HepG2 (cell line): Measurements from ENCODE around the gene IFI35. TPM values are rescaled to one million over a fixed set of nuclear protein-coding genes. Genes with fewer than 3 reads are reported as not detected.
A peak's percentile ranks its signal among the peaks of the same experiment; 100 is the strongest.

Experiments
- ATAC-seq: fragments of 200-7000 bp; cut with Tn5 transposase; 3 replicates; pipeline ENCODE4 v1.9.1; 2020; ENCODE audit warnings: mild to moderate bottlenecking, moderate library complexity
- BruUV-seq: library from RNA; stranded (reverse); fragments of 400-500 nt; replicated peaks from 2 replicates; lab custom pipeline; 2021; lab: Mats Ljungman, UMichigan
- CTCF ChIA-PET: fragments of 300-600 bp; formaldehyde crosslinking; extraction: SDS; loops from one replicate; lab custom pipeline; 2021; ENCODE audit warnings: low total read pairs, inconsistent platforms, low intra/inter-chr PET ratio; lab: Yijun Ruan, JAX
- POLR2A ChIA-PET: fragments of 350-600 bp; sonication (Branson Sonifier 250); formaldehyde crosslinking; loops from one replicate; lab custom pipeline; 2020; ENCODE audit warnings: antibody characterized with exemption, inconsistent platforms; lab: Yijun Ruan, JAX
- DNase-seq: peaks from one replicate; pipeline ENCODE4 v3.0.0-alpha.2; 2015; ENCODE audit warnings: low spot score
- FAIRE-seq: peaks from 3 replicates; lab custom pipeline; 2011; peaks lifted over from hg19 to GRCh38; lab: Jason Lieb, UNC
- H2AFZ ChIP-seq: one replicate; pipeline ENCODE4 v1.6.1; 2011; ENCODE audit warnings: low read length, inconsistent platforms
- H3K27ac ChIP-seq: fragments of 300-600 bp; 3 replicates; pipeline ENCODE4 v1.8.0; 2011; ENCODE audit warnings: mixed run types, mild to moderate bottlenecking, mixed read lengths, low read length, inconsistent platforms; ENCODE audit not compliant: insufficient read depth; ENCODE audit errors: extremely low read length
- H3K27me3 ChIP-seq, 2 experiments: fragments of 200-600 bp in 1 of 2; 2 replicates in 1 of 2; 3 replicates in 1 of 2; pipeline versions ENCODE4 v1.6.0 to v1.8.0; 2011; ENCODE audit warnings: low read length in 2 of 2, mild to moderate bottlenecking in 2 of 2, moderate library complexity in 2 of 2, inconsistent platforms in 1 of 2; ENCODE audit not compliant: insufficient read depth in 2 of 2, control insufficient read depth in 1 of 2
- H3K36me3 ChIP-seq, 2 experiments: fragments of 200-600 bp in 1 of 2; replicated peaks in 1 of 2; 2 replicates in 1 of 2; 3 replicates in 1 of 2; pipeline versions ENCODE4 v1.5.1 to v1.8.0; 2011; ENCODE audit warnings: low read length in 2 of 2, inconsistent platforms in 1 of 2; ENCODE audit not compliant: insufficient read depth in 2 of 2, control insufficient read depth in 1 of 2
- H3K4me1 ChIP-seq: 2 replicates; pipeline ENCODE4 v1.5.1; 2012; ENCODE audit warnings: low read length, inconsistent platforms; ENCODE audit not compliant: insufficient read depth
- H3K4me2 ChIP-seq: 2 replicates; pipeline ENCODE4 v1.6.0; 2011; ENCODE audit warnings: low read depth, low read length, inconsistent platforms
- H3K4me3 ChIP-seq, 3 experiments: fragments of 200-600 bp in 1 of 3; sonication (generic), shearing (Covaris generic) in 1 of 3; replicated peaks in 1 of 3; 2 replicates each; pipeline ENCODE4 v1.5.1; 2011 to 2016; ENCODE audit warnings: low read length in 3 of 3, inconsistent platforms in 2 of 3, low read depth in 2 of 3, mild to moderate bottlenecking in 2 of 3, control low read depth in 1 of 3, mixed read lengths in 1 of 3; ENCODE audit not compliant: insufficient read depth in 1 of 3
- H3K79me2 ChIP-seq: one replicate; pipeline ENCODE4 v1.6.1; 2011; ENCODE audit warnings: low read length, inconsistent platforms; ENCODE audit not compliant: insufficient read depth
- H3K9ac ChIP-seq: 2 replicates; pipeline ENCODE4 v1.6.0; 2011; ENCODE audit warnings: mild to moderate bottlenecking, low read depth, low read length, inconsistent platforms; ENCODE audit not compliant: insufficient read depth
- H3K9me3 ChIP-seq: 2 replicates; pipeline ENCODE4 v1.5.1; 2012; ENCODE audit warnings: mild to moderate bottlenecking, low read length
- H4K20me1 ChIP-seq: 2 replicates; pipeline ENCODE4 v1.6.0; 2011; ENCODE audit warnings: inconsistent platforms, mild to moderate bottlenecking, low read length, moderate library complexity; ENCODE audit not compliant: insufficient read depth
- CBFB ChIP-seq: sonication (generic); formaldehyde crosslinking; IDR thresholded peaks from 2 replicates; pipeline ENCODE4 v1.4.0; 2020; ENCODE audit warnings: missing genetic modification reagents
- DZIP1 ChIP-seq: sonication (generic); formaldehyde crosslinking; IDR thresholded peaks from 2 replicates; pipeline ENCODE4 v1.5.0; 2020; ENCODE audit warnings: mild to moderate bottlenecking, missing genetic modification reagents
- HDAC2 ChIP-seq: sonication (generic); formaldehyde crosslinking; IDR thresholded peaks from 2 replicates; pipeline ENCODE4 v1.4.0; 2020; ENCODE audit warnings: missing genetic modification reagents
- HMGXB3 ChIP-seq: sonication (generic); formaldehyde crosslinking; IDR thresholded peaks from 2 replicates; pipeline ENCODE4 v1.4.0; 2020; ENCODE audit warnings: missing genetic modification reagents, borderline replicate concordance
- KLF12 ChIP-seq: sonication (generic); formaldehyde crosslinking; IDR thresholded peaks from 2 replicates; pipeline ENCODE4 v1.4.0; 2020; ENCODE audit warnings: missing genetic modification reagents, borderline replicate concordance
- NR3C1 ChIP-seq: sonication (generic); formaldehyde crosslinking; IDR thresholded peaks from 2 replicates; pipeline ENCODE4 v1.4.0; 2020; ENCODE audit warnings: missing genetic modification reagents
- ZNF430 ChIP-seq: sonication (generic); formaldehyde crosslinking; IDR thresholded peaks from 2 replicates; pipeline ENCODE4 v1.9.0; 2021; ENCODE audit warnings: mild to moderate bottlenecking, missing genetic modification reagents
- ZNF652 ChIP-seq: IDR thresholded peaks from 2 replicates; pipeline ENCODE4 v1.6.1; 2016; ENCODE audit warnings: low read depth, borderline replicate concordance
- ZNF841 ChIP-seq: sonication (generic); formaldehyde crosslinking; IDR thresholded peaks from 2 replicates; pipeline ENCODE4 v1.8.1; 2023; ENCODE audit warnings: missing genetic modification reagents, borderline replicate concordance
- WGBS: methylation state at CpG from one replicate; pipeline ENCODE4 v1.1.6; 2017; ENCODE audit warnings: low lambda C conversion rate; 5-methylcytosine and 5-hydroxymethylcytosine counted together
- in situ Hi-C: cut with HindIII; loops from 2 replicates; pipeline ENCODE4 v1.10.0; 2017; ENCODE audit warnings: low pct_unique_long_range_greater_than_20kb; ENCODE audit not compliant: extremely low pct_ligation_motif_present
- intact Hi-C: fragments of 100-400 bp; cut with micrococcal nuclease; formaldehyde crosslinking; loops from one replicate; pipeline ENCODE4 v1.10.0; 2022; ENCODE audit not compliant: unreplicated experiment
- polyA plus RNA-seq, 8 experiments: library from polyadenylated mRNA; depleted of rRNA in 3 of 8; stranded (reverse) in 7 of 8; unstranded in 1 of 8; fragments of >200 nt; fragmentation: Illumina TruSeq in 4 of 8; extraction: Trizol in 4 of 8; gene quantifications; 2 replicates each; pipeline versions ENCODE4 v1.2.1 to v1.2.3, GENCODE V29; 2011 to 2016; ENCODE audit warnings: low read depth in 4 of 8, missing spikeins in 1 of 8, mixed read lengths in 1 of 8; ENCODE audit not compliant: insufficient read depth in 1 of 8
- total RNA-seq, 5 experiments: library from RNA; depleted of rRNA; stranded (reverse); fragments of >200 nt; fragmentation: Illumina TruSeq; extraction: Trizol; gene quantifications; 2 replicates each; pipeline ENCODE4 v1.2.3, GENCODE V29; 2016; ENCODE audit warnings: low read depth in 1 of 5
- TF ChIP-seq, protein P1 (sequence below): sonication (generic); formaldehyde crosslinking; IDR thresholded peaks from 2 replicates; pipeline ENCODE4 v1.4.0; 2020; ENCODE audit warnings: missing genetic modification reagents
- TF ChIP-seq, protein P2 (sequence below): sonication (generic); formaldehyde crosslinking; IDR thresholded peaks from 2 replicates; pipeline ENCODE4 v1.5.1; 2020; ENCODE audit warnings: missing genetic modification reagents, mild to moderate bottlenecking, borderline replicate concordance

IFI35 gene
- total and polyA plus RNA-seq, 2 of the 13 experiments (the other 11 are each of a cell fraction or from before 2014, with no cell fraction given): 28.9 to 38.1 TPM

DNA sequence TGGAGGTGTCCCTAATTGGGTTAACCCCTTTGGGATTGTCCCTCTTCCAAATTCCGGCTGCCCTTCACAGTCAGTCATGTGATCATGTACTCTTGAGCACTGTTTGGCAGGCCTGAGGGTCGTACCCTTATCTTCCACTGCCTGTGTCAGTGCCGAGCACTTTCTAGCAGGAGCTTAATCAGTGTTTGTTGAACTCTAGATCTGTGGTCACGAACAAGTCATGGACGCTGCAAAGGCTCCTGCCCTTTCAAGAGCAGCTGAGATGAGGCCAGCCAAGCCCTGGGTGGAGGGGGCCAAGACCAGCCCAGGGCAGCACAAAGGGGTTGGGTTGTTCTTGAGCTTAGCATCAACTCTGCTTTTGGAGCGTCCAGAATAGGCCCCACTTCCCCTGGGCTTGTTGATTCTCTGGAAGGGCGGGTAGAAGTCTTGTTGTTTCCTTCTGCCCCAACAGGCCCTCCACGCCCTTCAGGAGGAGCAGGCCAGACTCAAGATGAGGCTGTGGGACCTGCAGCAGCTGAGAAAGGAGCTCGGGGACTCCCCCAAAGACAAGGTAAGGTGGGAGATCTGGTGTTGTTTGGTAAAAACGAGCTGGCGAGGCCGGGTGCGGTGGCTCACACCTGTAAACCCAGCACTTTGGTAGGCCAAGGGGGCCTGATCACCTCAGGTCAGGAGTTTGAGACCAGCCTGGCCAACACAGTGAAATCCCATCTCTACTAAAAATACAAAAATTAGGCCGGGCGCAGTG, 5.3 kb downstream of the IFI35 start:
- peak overlapping the region; percentile 41 for H3K4me2 ChIP-seq
- CTCF ChIA-PET: no interaction called here
- no peak for TF ChIP-seq ZNF841 (CRISPR knock-in tag)
- TF ChIP-seq, protein P1, sequence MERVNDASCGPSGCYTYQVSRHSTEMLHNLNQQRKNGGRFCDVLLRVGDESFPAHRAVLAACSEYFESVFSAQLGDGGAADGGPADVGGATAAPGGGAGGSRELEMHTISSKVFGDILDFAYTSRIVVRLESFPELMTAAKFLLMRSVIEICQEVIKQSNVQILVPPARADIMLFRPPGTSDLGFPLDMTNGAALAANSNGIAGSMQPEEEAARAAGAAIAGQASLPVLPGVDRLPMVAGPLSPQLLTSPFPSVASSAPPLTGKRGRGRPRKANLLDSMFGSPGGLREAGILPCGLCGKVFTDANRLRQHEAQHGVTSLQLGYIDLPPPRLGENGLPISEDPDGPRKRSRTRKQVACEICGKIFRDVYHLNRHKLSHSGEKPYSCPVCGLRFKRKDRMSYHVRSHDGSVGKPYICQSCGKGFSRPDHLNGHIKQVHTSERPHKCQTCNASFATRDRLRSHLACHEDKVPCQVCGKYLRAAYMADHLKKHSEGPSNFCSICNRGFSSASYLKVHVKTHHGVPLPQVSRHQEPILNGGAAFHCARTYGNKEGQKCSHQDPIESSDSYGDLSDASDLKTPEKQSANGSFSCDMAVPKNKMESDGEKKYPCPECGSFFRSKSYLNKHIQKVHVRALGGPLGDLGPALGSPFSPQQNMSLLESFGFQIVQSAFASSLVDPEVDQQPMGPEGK (CRISPR knock-in tag): peak; percentile 52
- TF ChIP-seq DZIP1 (CRISPR knock-in tag): no peak
- TF ChIP-seq CBFB: 0 out of 2 replicates have a peak, but pooled peaks have one; percentile 34
- TF ChIP-seq, protein P2, sequence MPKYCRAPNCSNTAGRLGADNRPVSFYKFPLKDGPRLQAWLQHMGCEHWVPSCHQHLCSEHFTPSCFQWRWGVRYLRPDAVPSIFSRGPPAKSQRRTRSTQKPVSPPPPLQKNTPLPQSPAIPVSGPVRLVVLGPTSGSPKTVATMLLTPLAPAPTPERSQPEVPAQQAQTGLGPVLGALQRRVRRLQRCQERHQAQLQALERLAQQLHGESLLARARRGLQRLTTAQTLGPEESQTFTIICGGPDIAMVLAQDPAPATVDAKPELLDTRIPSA (CRISPR knock-in tag): no peak
- no peak for TF ChIP-seq ZNF430 (CRISPR knock-in tag)
- 0 out of 2 replicates have a peak, but pooled peaks have one; percentile 5 for TF ChIP-seq KLF12 (CRISPR knock-in tag)
- 0 out of 2 replicates have a peak, but pooled peaks have one; percentile 11 for TF ChIP-seq HDAC2
- no peak for TF ChIP-seq NR3C1 (CRISPR knock-in tag)
- no peak for TF ChIP-seq HMGXB3 (CRISPR knock-in tag)
- 0 out of 2 replicates have a peak, but pooled peaks have one; percentile 36 for TF ChIP-seq ZNF652

More for the DNA sequence above, 5.3 kb downstream of the IFI35 start:
- Histone ChIP-seq H2AFZ (no peak overlapping the region), H3K36me3 (peaks cover 21 to 37% of the 10 kb centered on the region in 2 experiments), H3K4me1 (peaks cover 85% of the 10 kb centered on the region), H3K27ac (peak overlapping the region; percentile 97), H3K79me2 (peaks cover 5% of the 10 kb centered on the region), H3K9me3 (no peaks in the 10 kb centered on the region), H4K20me1 (no peaks in the 10 kb centered on the region), H3K9ac (peak overlapping the region; percentile 32), H3K27me3 (no peaks in the 10 kb centered on the region; a peak in 1 of 5 replicates), H3K4me3 (no peak overlapping the region)
- no TSS peak for BruUV-seq
- 68% methylated on average over 15 of the region's 15 CpGs for WGBS
- ATAC-seq (no peak), DNase-seq (peak; percentile 35), FAIRE-seq (peak; percentile 87)
- intact Hi-C loops: no loop called here
- in situ Hi-C loops: no loop called here
- POLR2A ChIA-PET: interaction anchor here (1.0 to 8.3 kb wide), 11 partner anchors 9 to 403 kb away, joined by 3 to 162 read pairs (median 8); partner anchors contain the start of genes NBR1, RETREG3, RND2 and RPL27
